ENCODE results near the gene SFMBT2.
"Not testable (repeated sequence)": the region's sequence is repeated elsewhere in the genome, so short reads cannot be mapped to it uniquely, and the experiment has no call there.

Gene SFMBT2

GRCh38 chr10:7320072-7320471 lies 90.8 kb downstream of the SFMBT2 start:
- DNase-seq (ENCODE audit: low read depth), result no peak

GRCh38 chr10:7319632-7320031 lies 91.2 kb downstream of the SFMBT2 start:
- DNase-seq (ENCODE audit: low read depth), result no peak

DNA sequence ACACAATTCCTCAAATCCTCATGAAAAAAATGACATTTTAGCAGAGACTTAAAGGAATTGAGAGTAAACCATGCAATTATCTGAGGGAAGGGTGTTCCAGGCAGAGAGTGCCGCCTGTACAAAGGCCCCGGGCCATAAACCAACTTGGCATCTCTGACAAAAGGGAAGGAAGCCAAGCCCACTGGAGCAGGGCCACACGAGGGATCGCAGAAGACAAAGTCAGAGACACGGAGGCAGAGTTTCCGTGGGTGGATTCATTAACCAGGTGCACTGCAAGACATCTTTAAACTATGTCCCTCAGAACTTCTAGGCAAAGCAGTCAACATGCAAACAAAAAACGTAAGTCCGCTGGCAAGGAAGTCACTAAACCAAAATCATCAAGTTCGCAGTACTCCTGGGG lies 92.0 kb downstream of the SFMBT2 start:
- DNase-seq (ENCODE audit: low read depth), result no peak

DNA sequence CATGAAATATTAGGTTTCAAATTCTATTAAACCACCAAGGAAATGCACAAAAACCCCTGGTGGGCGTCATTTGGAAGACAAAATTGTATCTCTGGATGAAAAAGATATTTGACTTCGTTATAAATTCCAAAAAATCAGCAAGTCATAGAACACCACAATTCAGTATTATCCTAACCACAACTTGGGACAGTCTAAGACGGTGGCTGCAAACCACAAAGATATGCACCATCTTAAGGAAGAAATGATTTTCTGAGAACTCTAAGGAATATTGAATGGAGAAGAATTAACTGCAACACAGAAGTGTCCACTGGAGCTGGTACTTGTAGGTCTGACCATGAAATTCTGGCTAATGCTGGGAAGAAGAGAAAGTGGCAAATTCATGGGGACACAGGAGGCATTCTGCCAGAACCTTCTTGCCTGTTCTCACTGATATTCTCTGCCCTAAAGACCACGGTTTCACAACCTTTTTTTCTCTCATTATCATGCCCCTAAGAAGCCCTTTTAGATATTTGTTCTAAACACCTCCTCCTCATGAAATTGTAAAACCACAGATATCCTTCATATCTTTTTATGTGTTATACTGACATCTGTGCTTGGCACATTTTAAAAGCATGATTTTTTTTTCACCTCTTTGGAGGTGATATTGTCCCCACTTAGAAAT lies 92.9 kb downstream of the SFMBT2 start:
- no peak for DNase-seq (ENCODE audit: low read depth)

DNA sequence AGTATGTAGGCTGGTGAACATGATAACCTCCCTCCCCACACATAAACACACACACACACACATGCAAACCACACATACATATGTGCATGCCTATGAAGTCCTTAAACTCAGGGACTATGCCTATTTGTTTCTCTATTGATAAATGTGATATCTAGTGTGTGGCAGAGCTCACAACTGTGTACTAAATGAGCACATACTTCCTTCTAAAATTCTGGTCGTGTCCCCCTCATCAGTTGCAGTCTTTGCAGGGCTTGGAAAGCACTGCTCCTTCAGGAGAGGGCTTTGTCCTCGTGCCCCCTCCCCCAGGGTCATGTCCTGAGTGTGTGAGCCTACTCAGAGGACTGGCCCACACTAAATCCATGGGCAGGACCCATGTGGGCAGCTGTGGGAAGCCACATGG lies 94.0 kb downstream of the SFMBT2 start:
- no peak for DNase-seq (ENCODE audit: low read depth)

DNA sequence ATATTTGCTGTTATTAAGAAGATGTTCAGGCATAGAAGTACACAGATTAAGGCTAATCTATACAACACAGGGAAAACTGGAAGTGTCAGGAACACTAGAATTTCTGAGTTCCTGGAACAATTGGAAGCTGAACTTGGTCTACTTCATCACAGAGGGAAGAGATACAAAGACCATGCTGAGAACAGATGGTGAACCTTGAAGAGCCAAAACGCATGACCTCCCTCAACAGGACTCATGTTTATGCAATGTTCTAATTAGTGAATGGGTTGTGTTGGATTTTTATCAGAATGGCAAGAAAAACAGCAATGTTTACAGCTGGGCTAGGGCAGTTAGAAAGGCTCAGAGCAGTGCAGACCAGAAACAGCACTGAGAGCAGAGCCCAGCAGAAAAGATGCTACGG lies 94.9 kb downstream of the SFMBT2 start:
- DNase-seq (ENCODE audit: low read depth), result no peak

GRCh38 chr10:7314170-7314569 lies 96.7 kb downstream of the SFMBT2 start:
- DNase-seq (ENCODE audit: low read depth), result no peak

- DNase-seq (ENCODE audit: low read depth), result no peak
Observed at GRCh38 chr10:7312488-7312857, 98.4 kb downstream of the SFMBT2 start.

DNA sequence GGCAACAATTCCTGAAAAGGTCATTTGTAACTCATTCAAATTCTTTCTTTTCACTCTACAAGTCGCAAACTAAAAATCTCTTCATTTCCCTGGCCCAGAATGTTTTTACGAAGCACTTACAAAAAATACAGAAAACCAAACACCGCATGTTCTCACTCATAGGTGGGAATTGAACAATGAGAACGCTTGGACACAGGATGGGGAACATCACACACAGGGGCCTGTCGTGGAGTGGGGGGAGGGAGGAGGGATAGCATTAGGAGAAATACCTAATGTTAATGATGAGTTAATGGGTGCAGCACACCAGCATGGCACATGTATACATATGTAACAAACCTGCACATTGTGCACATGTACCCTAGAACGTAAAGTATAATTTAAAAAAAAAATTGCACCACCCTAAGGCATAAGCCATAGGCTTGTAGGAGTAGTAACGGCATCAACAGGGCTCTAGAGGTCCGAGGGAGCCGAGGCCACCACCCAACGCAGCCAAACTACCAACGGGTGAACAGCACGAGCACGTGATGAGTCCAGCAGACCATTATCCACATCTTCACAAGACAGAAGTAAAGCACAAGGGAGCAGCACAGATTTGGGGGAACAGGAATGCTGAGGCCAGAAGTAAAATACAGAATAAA lies 98.9 kb downstream of the SFMBT2 start:
- not testable (repeated sequence) for DNase-seq (ENCODE audit: low read depth)

DNA sequence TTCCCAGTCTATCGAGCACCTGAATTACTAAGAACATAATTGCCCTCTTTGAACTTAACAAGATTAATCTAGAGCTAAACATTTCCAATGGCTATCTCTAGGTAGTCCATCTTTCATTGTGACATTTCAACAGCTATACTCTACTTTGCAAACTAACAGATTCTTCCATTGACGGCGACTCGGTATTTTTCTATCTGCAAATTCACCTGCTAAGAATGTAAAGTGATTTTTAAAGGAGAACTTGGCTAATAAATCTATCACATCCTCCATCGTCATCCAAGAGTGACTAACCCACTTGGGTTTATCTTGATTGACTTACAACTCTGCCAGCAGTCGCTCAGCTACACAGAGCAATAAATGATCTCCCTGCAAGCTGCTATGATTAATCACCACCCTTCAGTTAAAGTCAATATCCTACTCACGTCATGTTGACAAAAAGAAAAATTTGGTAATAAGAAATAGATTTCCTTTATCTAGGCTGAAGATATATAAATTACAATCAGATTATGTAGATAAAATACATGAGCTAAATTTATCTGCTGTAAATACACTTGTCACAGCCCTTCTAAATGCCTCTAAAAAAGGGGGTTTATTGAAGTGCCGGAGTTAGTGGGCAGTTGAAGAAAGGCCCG lies 99.5 kb downstream of the SFMBT2 start:
- no peak for DNase-seq (ENCODE audit: low read depth)

DNA sequence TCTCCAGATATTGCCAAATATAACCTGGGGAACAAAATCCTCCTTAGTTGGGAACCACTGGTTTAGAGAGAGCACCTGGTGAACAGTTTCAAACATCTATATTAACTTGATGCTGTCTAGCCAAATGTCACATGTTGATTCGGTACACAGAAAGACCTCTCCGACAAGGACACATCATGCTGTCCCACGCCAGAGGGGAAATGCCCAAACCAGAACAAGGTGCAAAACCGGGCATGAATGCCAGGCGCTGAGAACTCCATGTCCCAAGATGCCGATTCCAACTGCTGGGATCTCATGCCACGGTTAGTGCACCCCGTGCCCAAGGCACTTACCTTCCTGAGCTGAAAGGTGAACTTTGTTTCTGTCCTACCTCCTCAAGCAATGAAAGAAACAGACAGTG lies 100.8 kb downstream of the SFMBT2 start:
- no peak for DNase-seq (ENCODE audit: low read depth)

GRCh38 chr10:7308826-7309225 lies 102.0 kb downstream of the SFMBT2 start:
- DNase-seq (ENCODE audit: low read depth), result no peak

DNA sequence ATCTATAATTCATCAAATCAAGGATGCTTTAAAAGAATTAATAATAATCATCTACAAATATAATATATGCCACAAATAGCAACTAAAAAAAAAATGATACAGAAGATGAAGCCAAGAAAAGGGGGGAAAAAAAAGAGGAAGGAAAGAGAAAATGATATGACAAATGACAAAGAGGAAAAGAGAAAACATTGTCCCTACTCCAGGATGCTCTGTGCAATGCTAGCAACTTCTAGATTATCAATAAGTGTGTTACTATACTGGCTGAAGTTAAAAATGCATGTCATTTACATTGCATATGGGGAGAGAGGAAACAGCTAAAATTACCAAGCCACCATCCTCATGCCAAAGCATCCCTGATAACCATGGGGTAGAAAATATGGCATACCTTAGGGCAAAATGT lies 104.2 kb downstream of the SFMBT2 start:
- DNase-seq (ENCODE audit: low read depth), result no peak

DNA sequence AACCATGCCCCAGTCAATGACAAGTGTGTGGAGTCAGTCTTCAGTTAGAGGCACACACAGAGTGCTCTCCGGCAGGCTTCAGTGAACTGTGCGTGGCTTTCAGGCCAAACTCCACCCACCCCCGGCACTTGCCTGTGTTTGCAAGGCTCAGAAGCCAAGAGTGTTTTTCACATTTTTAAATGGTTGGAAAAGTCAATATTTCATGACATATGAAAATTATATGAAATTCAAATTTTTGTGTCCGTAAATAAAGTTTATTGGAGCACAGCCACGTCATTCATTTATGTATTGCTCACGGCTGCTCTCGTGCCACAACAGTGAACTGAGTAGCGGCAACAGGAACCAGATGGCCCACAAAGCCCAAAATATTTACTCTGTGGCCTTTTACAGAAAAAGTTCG lies 104.7 kb downstream of the SFMBT2 start:
- no peak for DNase-seq (ENCODE audit: low read depth)

DNA sequence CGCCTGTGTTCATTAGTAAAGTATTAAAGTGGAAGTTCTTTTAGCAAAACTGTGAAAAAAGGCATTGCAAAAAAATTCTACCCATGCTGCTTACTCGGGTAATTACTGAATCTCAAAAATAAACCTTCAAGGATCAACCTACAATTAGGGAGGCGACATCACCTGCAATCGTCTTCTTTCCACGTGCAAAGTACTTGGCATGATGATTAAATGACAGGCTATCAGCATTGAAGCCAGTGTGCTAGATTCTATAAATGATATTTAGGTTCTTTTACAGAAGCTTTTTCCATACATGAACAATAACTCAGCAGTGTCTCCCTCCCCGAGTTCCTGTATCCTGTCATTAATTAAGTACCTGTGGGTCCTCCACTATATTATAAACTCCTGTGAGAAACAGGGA lies 105.8 kb downstream of the SFMBT2 start:
- no peak for DNase-seq (ENCODE audit: low read depth)

GRCh38 chr10:7304110-7304509 lies 106.7 kb downstream of the SFMBT2 start:
- DNase-seq (ENCODE audit: low read depth), result no peak

- no peak for DNase-seq (ENCODE audit: low read depth)
Observed at GRCh38 chr10:7302930-7303557, 107.8 kb downstream of the SFMBT2 start.

GRCh38 chr10:7302392-7302906 lies 108.4 kb downstream of the SFMBT2 start:
- no peak for DNase-seq (ENCODE audit: low read depth)

DNA sequence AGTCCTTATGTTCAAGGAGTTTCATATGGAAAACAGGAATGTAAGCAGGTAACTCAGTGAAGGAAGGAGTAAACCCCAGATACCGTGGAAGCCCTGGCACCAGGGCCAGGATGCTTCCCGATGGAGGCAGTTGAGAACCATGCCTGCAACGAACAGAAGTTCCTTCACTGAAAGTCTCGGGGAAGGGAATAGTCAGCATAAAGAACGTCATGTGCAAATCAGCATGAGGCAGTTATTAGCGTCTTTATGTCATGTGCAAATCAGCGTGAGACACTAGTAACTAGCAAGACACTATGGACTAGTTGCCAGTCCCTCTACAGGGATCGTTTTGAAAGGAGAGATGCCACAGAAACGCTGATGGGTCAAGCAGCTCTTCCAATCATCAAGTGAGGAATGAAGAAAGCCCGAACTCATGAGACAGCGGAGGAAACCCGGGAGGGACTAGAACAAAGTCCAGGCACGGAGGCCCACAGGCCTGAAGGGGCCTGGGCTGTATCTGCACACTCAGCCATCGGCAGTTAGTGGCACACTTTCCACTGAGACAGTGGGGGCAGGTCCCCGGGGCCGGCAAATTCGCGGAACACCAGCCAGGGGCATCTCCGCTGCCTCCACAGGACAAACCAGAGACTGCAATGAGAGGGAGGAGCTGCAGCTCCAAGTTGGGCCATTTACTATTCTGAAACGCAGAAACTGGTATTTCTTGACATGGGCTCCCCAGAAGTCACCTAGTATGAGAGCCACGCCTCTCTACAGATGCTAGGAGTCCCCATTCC lies 109.6 kb downstream of the SFMBT2 start:
- DNase-seq (ENCODE audit: low read depth), result no peak

- no peak for DNase-seq (ENCODE audit: low read depth)
Observed at GRCh38 chr10:7300384-7300971, 110.4 kb downstream of the SFMBT2 start.

- not testable (repeated sequence) for DNase-seq (ENCODE audit: low read depth)
Observed at GRCh38 chr10:7299601-7300325, 111.1 kb downstream of the SFMBT2 start.

Measured in stimulated activated CD4-positive, alpha-beta T cell treated with anti-CD3 and anti-CD28 coated beads, Interleukin-2, amount 100 ng/mL, for 4 hours (primary cell).